Fibroblast of pulmonary artery (primary cell): ENCODE results near the gene SPHKAP.

Source experiments
- DNase-seq: peaks from one replicate; pipeline ENCODE4 v3.0.0-alpha.2; 2010; ENCODE audit warnings: low read depth
- H3K4me3 ChIP-seq: replicated peaks from 2 replicates; pipeline ENCODE4 v1.5.1; 2011; ENCODE audit warnings: low read depth, mild to moderate bottlenecking, control low read depth, low read length, moderate library complexity
- CTCF ChIP-seq: IDR thresholded peaks from 2 replicates; pipeline ENCODE4 v1.5.1; 2011; ENCODE audit warnings: mild to moderate bottlenecking, control low read depth, low read length, inconsistent platforms; ENCODE audit errors: missing control alignments

Gene SPHKAP

GRCh38 chr2:227933884-227934283, 247.6 kb downstream of the SPHKAP start:
- no peak overlapping the region for H3K4me3 ChIP-seq
- DNase-seq = no peak
- no peak for TF ChIP-seq CTCF

GRCh38 chr2:227932403-227932802, 249.1 kb downstream of the SPHKAP start:
- no peak overlapping the region for H3K4me3 ChIP-seq
- TF ChIP-seq CTCF = no peak
- DNase-seq = no peak

DNA sequence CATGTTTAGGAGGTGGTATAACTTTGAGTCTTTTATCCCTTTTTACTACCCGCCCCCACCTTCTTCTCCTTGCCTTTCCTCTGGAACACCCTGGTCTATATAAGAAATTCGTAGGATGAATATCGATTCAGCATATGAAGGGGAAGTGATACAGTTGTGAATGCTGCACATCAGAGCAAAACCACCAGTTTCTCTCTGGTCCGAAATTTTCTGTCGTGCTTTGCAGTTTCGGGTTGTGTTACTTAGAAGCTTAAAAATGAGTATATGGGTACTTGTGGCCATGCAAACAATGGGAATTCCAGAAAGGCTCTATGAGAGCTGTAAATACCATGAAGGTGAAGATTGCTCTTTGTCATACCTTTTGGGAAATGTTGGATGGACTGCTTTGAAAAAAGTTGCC, 249.5 kb downstream of the SPHKAP start:
- DNase-seq = no peak
- H3K4me3 ChIP-seq = no peak overlapping the region
- no peak for TF ChIP-seq CTCF
